HG03571 (cell line): ENCODE measurements around the gene SMARCA4.
"Not testable (repeated sequence)": the region's sequence is repeated elsewhere in the genome, so short reads cannot be mapped to it uniquely, and the experiment has no call there.

ENCODE experiments used
- ATAC-seq: cut with Tn5 transposase; IDR thresholded peaks from one replicate; pipeline ENCODE4 v1.9.1; 2021; ENCODE audit not compliant: unreplicated experiment

Gene SMARCA4

GRCh38 chr19:10975374-10976130 is 14.7 kb downstream of the SMARCA4 start:
- no peak for ATAC-seq

- ATAC-seq, result no peak
These were observed 15.5 kb downstream of the SMARCA4 start for GRCh38 chr19:10976131-10976892.

GRCh38 chr19:10977742-10978092 is 16.9 kb downstream of the SMARCA4 start:
- no peak for ATAC-seq

GRCh38 chr19:10979951-10980381 is 19.1 kb downstream of the SMARCA4 start:
- no peak for ATAC-seq

- ATAC-seq, result no peak
These were observed 20.5 kb downstream of the SMARCA4 start for GRCh38 chr19:10981252-10981895.

GRCh38 chr19:10983026-10983425 is 22.2 kb downstream of the SMARCA4 start:
- no peak for ATAC-seq

GRCh38 chr19:10984166-10984735 is 23.4 kb downstream of the SMARCA4 start:
- ATAC-seq, result no peak

GRCh38 chr19:10985502-10985901 is 24.7 kb downstream of the SMARCA4 start:
- ATAC-seq, result no peak

- no peak for ATAC-seq
These were observed 25.7 kb downstream of the SMARCA4 start for GRCh38 chr19:10986301-10987127.

- ATAC-seq, result no peak
These were observed 26.9 kb downstream of the SMARCA4 start for GRCh38 chr19:10987571-10988297.

- ATAC-seq, result no peak
These were observed 27.6 kb downstream of the SMARCA4 start for GRCh38 chr19:10988380-10988779.

- no peak for ATAC-seq
These were observed 28.1 kb downstream of the SMARCA4 start for GRCh38 chr19:10988921-10989320.

GRCh38 chr19:10991076-10991475 is 30.2 kb downstream of the SMARCA4 start:
- ATAC-seq, result no peak

- no peak for ATAC-seq
These were observed 30.8 kb downstream of the SMARCA4 start for GRCh38 chr19:10991521-10992081.

GRCh38 chr19:10992174-10992573 is 31.3 kb downstream of the SMARCA4 start:
- not testable (repeated sequence) for ATAC-seq

GRCh38 chr19:10995926-10996600 is 35.2 kb downstream of the SMARCA4 start:
- ATAC-seq, result no peak

- no peak for ATAC-seq
These were observed 37.3 kb downstream of the SMARCA4 start for GRCh38 chr19:10998045-10998533.

GRCh38 chr19:10998666-10999065 is 37.8 kb downstream of the SMARCA4 start:
- ATAC-seq, result no peak

- ATAC-seq, result no peak
These were observed 44.7 kb downstream of the SMARCA4 start for GRCh38 chr19:11005521-11005920.
